ENCODE data around the gene RABGAP1L. TPM values are rescaled to one million over a fixed set of nuclear protein-coding genes. Genes with fewer than 3 reads are reported as not detected.

RABGAP1L gene
- total and polyA plus RNA-seq, 2 of the 4 experiments (the other 2 are of a cell fraction): 7.9 to 26.7 TPM

DNA sequence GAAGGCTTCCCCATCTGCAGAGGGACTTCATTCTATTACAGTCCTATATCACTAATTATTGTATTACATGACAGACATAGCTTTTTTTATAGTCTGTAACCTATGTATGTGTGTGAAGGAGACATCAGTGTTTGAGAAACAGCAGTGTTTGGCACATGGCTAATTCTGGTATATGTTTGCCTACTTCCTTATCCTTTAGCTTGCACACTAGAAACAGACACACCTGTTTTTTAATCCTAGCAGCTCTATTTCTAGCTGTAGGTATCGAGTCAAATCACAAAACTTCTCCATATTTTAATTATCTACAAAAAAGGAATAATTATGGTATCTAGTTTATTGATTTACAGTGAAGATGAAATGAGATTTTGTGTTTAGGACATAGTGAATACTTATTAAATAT, 711.0 kb downstream of the RABGAP1L start:
- intact Hi-C loops (cut with micrococcal nuclease): no loop called here
- H3K4ac ChIP-seq (ENCODE audit: low read depth, low read length): no peak overlapping the region
- no TSS peak for BruUV-seq (replicated peaks)
- no peaks in the 10 kb centered on the region for H3K9me1 ChIP-seq (ENCODE audit: insufficient read depth, low read length)
- no peak overlapping the region for H3K18ac ChIP-seq (ENCODE audit: low read depth, low read length)
- no peak overlapping the region for H3K23ac ChIP-seq (ENCODE audit: low read depth, low read length)
- no peak overlapping the region for H4K8ac ChIP-seq (ENCODE audit: low read depth in 2 of 2, low read length in 2 of 2)
- no peaks in the 10 kb centered on the region for H3K4me1 ChIP-seq (ENCODE audit: control insufficient read depth, insufficient read depth, low read length)
- no peak overlapping the region for H2BK5ac ChIP-seq (ENCODE audit: low read depth, low read length, poor library complexity, severe bottlenecking)
- dilution Hi-C loops (cut with HindIII; ENCODE audit: low sequenced_read_pairs, unreplicated experiment): no loop called here
- H3K4me2 ChIP-seq (ENCODE audit: low read depth, low read length): no peak overlapping the region
- no peak overlapping the region for H3K14ac ChIP-seq (replicated peaks; ENCODE audit: low read depth, low read length)
- in situ Hi-C loops (cut with MboI; ENCODE audit: low sequenced_read_pairs): no loop called here
- no peak overlapping the region for H2BK120ac ChIP-seq (ENCODE audit: low read depth, low read length)
- H2AK5ac ChIP-seq (ENCODE audit: low read depth, low read length): no peak overlapping the region
- WGBS, 2 experiments (ENCODE audit: extremely low coverage in 2 of 2, insufficient read length in 1 of 2): no CpG with 5 or more reads among the region's 1 CpG
- no peaks in the 10 kb centered on the region for H3K36me3 ChIP-seq (ENCODE audit: control insufficient read depth, insufficient read depth, low read length)
- no peak overlapping the region for H2AK9ac ChIP-seq (replicated peaks; ENCODE audit: low read depth, low read length, poor library complexity)
- no peak overlapping the region for H2BK15ac ChIP-seq (ENCODE audit: low read depth, low read length)
- ATAC-seq (ENCODE audit: low read depth) (no peak), DNase-seq (no peak)
- no peaks in the 10 kb centered on the region for H3K79me1 ChIP-seq (ENCODE audit: low read depth in 1 of 2, low read length in 2 of 2)
- ChIA-PET POLR2A (ENCODE audit: unreplicated experiment) (no interaction called here), CTCF (no interaction called here)
- no peak overlapping the region for H2AFZ ChIP-seq (replicated peaks; ENCODE audit: low read length, poor library complexity)
- H3K56ac ChIP-seq (ENCODE audit: extremely low read depth, insufficient read depth, low read length): no peak overlapping the region
- no peak overlapping the region for H3K27ac ChIP-seq (ENCODE audit: insufficient read depth, low read length)
- no peaks in the 10 kb centered on the region for H4K20me1 ChIP-seq (ENCODE audit: insufficient read depth, low read length)
- no peak overlapping the region for H3K9ac ChIP-seq (ENCODE audit: low read depth, low read length)
- H3K27me3 ChIP-seq (ENCODE audit: control insufficient read depth, insufficient read depth, low read length): no peaks in the 10 kb centered on the region
- H2BK20ac ChIP-seq (ENCODE audit: low read depth, low read length): no peak overlapping the region
- no peak overlapping the region for H4K5ac ChIP-seq (ENCODE audit: low read depth, low read length)
- H3K9me3 ChIP-seq (ENCODE audit: control insufficient read depth, insufficient read depth, low read length): no peaks in the 10 kb centered on the region
- TF ChIP-seq SMC3 (IDR thresholded peaks at IDR 0.05; ENCODE audit: low read depth, low read length): no peak
- TF ChIP-seq FOS (IDR thresholded peaks at IDR 0.05; ENCODE audit: low read depth, low read length): no peak
- TF ChIP-seq RAD21 (IDR thresholded peaks at IDR 0.05; ENCODE audit: low read length): no peak
- H3K4me3 ChIP-seq (ENCODE audit: insufficient read depth, low read depth, low read length): no peak overlapping the region
- H4K91ac ChIP-seq (ENCODE audit: insufficient read depth, low read depth, low read length): no peak overlapping the region
